Cardiac ventricle fibroblast (primary cell): ENCODE results near the gene ATP6V1B1. TPM values are rescaled to one million over a fixed set of nuclear protein-coding genes. Genes with fewer than 3 reads are reported as not detected.

ENCODE experiments used
- total RNA-seq: library from RNA; depleted of rRNA; stranded (reverse); fragments of >200 nt; gene quantifications from 2 replicates; pipeline ENCODE4 v1.2.3, GENCODE V29; 2015

ATP6V1B1 gene
- total RNA-seq = 0.12 and 1.4 TPM in 2 replicates

DNA sequence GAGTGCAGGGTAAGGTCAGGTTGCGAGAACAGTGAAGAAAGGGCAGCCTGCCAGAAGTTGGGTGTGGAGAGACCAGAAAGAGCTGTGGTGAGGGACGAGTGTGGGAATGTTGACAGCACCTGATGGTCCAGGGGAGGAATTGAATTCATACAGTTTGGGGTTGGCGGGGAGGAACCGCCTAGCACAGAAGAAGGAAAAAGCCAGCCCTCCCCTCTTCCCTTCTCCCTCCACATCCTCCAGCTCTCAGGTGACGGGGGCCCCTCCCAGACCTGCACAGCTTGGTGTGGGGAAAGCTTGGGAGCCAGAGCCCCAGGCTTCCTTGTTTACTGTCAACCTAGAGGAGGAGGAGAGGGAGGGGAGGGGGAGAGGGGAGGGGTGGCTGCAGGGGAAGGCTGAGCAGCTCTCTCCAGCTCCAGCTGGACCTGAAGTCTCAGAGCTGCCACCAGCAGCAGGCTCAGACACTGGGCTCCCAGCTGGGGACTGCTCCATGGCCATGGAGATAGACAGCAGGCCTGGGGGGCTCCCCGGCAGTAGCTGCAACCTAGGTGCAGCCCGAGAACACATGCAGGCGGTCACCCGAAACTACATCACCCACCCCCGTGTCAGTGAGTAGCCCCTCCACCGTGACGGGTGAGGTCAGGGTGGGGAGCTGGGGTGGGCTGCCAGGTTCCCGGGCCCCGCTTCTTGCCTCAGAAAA is at the start of gene ATP6V1B1:
Gene ATP6V1B1 (plus strand): TSS at position 433 of the 697 bp plus-strand sequence. CDS start 55 bp downstream, at position 488.

DNA sequence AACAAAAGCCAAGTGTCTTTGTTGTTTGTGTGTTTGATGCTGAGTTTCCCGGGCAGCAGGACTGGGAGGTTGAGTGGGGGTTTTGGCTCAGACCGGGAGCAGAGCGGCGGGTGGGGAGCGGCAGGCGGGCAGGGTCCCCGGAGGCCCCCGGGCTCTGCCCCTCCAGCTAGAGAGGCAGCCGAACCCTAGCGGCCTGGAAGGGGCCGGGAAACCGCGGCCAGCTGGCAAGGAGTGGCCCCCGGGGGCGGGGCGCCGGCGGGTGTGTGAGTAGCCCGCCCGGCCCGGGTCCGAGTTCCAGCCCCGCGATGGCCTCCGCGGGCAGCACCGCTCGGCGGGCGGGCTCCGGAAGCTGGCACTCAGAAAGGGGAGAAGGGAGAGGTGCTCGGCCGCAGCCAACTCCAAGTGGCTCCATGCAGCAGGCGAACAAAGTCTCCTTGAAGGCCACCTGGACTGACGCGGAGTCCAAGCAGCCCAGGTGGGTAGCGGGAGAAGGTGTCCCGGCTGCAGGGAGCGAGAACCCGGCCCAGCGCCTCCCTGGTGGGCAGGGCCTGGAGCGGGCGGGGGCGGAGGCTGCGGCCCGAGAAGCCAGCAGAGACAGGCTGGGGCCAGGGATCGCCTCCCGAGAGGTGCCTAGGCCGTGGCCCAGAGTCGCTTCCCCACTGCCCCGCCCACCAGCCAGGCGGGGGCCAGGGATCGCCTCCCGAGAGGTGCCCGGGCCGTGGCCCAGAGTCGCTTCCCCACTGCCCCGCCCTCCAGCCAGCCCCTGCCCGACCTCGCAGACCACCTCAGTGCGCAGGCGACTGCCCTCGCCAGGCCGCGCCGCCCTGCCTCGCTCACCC is 42.9 kb downstream of the ATP6V1B1 start, which contains the start of gene ANKRD53:
Gene ANKRD53 (plus strand): TSS at position 290 of the 839 bp plus-strand sequence. CDS start 16 bp downstream, at position 306.

DNA sequence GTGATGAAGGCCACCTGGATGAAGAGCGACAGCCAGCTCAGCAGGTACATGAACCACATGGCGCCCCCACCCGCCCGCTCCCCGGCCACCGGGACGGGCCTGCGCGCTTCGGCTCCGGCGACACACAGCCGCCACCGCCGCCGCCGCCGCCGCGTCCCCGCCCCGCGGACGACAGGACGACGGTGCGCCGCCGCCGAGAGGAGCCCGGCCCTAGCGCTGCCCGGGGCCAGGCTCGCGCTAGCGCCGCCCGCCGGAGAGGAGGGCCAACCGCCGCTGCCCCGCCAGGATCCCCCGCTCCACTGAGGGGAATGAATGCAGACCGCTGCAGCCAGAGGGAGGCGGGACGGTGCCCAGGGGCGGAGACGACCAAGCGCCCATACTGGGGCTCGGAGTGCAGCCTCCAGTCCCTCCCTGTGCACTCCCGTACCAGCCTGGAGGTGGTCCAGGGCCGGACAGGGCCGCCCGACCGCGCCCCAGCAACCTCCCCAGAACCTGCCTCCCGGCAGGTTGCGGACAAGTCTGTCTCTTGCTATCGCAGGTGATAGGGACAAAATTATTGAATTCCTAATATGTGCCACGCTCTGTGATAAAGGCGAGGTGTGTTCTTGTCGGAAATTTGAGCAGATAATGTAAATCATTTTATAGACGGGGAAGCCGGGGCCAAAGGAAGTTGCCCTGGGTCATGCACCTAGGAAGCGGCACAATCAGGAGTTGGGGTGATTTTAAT is 59.2 kb downstream of the ATP6V1B1 start, which contains the start of gene TEX261:
Gene TEX261 (minus strand): TSS at position 175 of the 727 bp plus-strand sequence. CDS start 116 bp downstream, at position 59.

Other genes with a start within 250 kb of the ATP6V1B1 start
- 0.05 TPM in 1 of 2 replicates, not detected in the other for gene ADD2, start 167.7 kb upstream of the ATP6V1B1 start, total RNA-seq
- not detected in 2 replicates for gene FIGLA, start 145.3 kb upstream of the ATP6V1B1 start, total RNA-seq
- not detected in 2 replicates for gene CLEC4F, start 115.3 kb upstream of the ATP6V1B1 start, total RNA-seq
- gene CD207, start 100.1 kb upstream of the ATP6V1B1 start, total RNA-seq = not detected in 2 replicates
- 3.7 and 5.1 TPM in 2 replicates for gene VAX2, start 35.3 kb upstream of the ATP6V1B1 start, total RNA-seq
- 0.39 and 1.5 TPM in 2 replicates for gene ANKRD53, start 42.7 kb downstream of the ATP6V1B1 start, total RNA-seq
- gene TEX261, start 59.0 kb downstream of the ATP6V1B1 start, total RNA-seq = 30.7 and 37.8 TPM in 2 replicates
- gene NAGK, start 132.7 kb downstream of the ATP6V1B1 start, total RNA-seq = 46.5 and 72.5 TPM in 2 replicates
- gene MCEE, start 194.3 kb downstream of the ATP6V1B1 start, total RNA-seq = 20.6 and 20.8 TPM in 2 replicates
- 20.7 and 21.0 TPM in 2 replicates for gene MPHOSPH10, start 194.7 kb downstream of the ATP6V1B1 start, total RNA-seq